HG03571 (cell line): Measurements from ENCODE around the gene TNMD.
"Not testable (repeated sequence)": the region's sequence is repeated elsewhere in the genome, so short reads cannot be mapped to it uniquely, and the experiment has no call there.

Experiments used
- ATAC-seq: cut with Tn5 transposase; IDR thresholded peaks from one replicate; pipeline ENCODE4 v1.9.1; 2021; ENCODE audit not compliant: unreplicated experiment

Gene TNMD

DNA sequence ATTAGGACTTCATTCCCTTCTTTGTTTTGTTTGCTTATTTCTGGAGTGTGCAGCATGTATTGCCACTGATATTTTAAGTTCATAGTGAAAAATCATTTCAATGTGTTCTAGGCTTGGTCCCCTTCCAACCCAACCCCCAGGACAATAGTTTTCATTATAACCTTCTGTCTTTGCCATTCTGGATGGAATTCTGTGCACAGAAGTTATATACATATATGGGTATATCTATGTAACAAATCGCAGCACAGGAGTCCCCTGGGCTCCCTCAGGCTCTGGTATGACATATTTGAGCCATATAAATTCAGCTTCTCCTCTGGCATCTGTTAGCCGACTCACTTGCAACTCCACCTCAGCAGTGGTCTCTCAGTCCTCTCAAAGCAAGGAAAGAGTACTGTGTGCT is at the start of gene TNMD:
TSS of gene TNMD (plus strand) at position 326 of the 400 bp plus-strand sequence. CDS start 83 bp downstream, outside the sequence.
- ATAC-seq, result no peak

DNA sequence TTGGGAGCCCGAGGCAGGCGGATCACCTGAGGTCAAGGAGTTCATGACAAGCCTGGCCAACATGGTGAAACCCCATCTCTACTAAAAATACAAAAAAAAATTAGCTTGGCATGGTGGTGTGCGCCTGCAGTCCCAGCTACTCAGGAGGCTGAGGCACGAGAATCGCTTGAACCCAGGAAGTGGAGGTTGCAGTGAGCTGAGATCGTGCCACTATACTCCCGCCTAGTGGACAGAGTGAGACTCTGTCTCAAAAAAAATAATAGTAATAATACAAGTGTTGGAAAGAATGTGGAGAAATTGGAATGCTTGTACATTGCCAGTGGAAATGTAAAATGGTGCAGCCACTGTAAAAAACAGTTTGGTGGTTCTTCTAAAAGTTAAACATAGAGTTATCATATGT is 19.2 kb upstream of the TNMD start:
- ATAC-seq, result not testable (repeated sequence)

DNA sequence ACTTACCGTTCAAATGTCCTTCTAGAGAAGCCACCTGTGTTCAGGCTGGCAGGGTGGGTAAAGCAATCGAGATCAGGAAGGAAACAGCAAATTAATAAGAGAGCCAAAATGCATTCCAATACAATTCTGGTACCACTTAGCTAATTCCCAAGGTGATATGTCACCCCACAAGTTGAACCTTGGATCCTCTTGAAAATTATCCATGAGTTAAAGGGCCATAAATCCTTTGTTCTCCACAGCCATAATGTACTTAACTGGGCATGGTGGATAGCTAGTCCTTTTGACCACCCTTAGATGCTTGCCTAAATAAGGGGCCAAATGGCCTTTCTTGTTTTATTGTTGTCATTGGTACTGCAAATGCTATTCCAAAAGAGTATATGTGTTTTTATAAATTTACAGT is 2.0 kb downstream of the TNMD start:
- no peak for ATAC-seq

DNA sequence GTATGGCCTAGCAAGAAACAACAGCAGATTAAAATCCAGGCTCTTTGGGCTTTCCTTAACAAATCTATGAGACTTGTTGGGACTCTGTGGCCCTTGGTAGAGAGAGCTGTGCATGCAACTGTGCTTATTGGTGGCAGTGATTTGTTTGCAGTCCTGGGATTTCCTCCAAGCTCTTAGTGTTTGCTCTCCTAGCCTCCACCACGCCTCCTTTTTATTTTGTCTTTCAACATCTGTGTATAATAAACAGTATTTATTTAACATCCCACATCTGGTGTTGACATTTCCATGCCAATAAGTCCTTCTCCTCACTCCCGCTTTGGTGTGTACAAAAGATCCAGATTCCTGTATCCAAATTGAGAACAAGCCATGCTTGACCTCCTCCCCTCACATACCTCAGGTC is 3.1 kb downstream of the TNMD start:
- no peak for ATAC-seq

DNA sequence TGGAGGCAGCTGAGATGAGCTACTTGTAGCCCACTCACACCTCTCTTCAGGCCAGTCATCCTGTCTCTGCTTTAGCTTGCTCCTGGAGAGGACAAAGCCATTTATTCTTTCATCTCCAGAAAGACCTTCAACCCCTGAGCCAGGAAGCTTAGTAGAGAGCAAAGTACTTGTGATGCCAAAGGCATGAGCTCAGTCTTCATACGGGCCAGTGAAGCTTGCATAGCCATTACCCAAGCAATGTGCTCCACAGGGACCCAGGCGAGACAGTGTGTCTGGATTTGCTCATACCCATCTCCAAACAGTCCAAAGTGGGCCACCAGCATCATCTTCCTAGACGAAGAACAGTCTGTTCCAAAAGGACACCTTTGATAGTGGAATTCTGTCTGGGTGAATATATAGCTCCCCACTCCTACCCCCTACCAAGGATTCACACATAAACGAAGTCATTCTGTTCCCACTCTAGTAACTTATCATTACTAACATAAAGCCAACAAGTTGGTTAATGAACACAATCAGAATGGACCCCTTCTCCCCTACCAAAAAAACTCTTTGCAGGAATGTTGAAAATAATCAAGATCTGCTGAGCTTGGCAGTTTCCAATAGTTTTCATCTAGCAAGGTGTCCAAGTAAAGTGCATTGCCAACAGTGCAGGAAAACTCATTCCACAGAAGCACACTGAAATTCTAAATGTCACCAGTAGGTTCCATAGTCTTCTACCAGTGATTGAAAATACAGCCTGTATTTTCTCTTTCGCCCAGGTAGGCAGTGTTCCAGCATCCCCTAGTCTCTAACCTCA is 6.7 kb downstream of the TNMD start:
- no peak for ATAC-seq

DNA sequence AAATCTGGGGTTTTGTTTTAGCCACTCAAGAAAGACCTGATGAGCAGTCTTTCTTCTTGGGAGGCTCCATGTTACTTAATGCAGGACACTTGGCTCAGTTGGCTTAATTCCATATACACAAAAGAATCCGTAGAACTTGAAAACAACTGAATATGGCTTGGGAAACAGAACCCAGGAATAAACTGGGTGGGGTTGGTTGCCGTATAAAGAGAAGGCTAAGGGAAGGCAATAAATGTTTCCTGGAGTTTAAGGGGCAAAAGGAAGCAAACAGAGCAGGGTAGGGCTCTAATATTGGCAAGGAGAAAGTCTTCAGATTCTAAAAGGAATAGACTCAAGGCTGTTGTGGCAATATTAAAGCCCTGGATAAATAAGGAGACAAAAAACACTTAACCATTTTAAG is 8.4 kb downstream of the TNMD start:
- no peak for ATAC-seq

DNA sequence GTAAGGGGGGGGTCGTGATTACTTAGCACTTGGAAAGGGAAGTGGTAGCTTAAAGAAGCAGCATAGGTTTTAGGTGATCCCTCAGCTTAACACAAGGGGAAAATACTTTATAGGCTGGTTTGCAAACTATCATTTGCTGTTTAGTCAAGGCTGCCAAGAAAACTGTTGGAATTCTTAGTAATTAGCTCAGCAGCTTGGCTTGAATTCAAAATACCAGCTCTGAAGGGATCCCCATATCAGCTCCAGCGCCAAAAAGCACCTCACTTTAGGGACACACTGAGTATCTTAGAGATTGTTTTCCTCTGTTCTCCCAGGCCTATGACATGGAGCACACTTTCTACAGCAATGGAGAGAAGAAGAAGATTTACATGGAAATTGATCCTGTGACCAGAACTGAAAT is 8.8 kb downstream of the TNMD start:
- no peak for ATAC-seq

DNA sequence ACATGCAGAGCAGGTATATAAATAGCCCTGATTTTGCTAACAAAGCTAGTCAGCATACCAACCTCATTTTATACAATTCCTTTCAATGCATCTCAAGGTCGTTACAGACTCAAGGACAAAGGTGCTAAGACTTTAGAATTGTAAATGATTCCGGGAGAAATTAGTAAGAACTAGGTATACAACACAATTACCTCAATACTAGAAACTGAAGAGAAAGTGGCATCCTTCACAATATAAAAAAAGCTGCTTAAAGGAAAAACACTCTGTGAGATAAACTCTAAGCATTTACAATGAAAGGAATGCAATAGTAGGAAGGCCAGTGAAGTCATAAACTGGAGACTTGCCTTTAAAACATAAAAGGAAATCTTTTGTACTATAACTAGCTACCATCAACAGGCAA is 11.9 kb downstream of the TNMD start:
- no peak for ATAC-seq

DNA sequence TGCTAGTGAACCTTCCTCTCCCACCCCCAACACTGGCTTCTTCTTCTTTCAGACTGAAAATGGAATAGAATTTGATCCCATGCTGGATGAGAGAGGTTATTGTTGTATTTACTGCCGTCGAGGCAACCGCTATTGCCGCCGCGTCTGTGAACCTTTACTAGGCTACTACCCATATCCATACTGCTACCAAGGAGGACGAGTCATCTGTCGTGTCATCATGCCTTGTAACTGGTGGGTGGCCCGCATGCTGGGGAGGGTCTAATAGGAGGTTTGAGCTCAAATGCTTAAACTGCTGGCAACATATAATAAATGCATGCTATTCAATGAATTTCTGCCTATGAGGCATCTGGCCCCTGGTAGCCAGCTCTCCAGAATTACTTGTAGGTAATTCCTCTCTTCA is 14.7 kb downstream of the TNMD start:
- no peak for ATAC-seq

DNA sequence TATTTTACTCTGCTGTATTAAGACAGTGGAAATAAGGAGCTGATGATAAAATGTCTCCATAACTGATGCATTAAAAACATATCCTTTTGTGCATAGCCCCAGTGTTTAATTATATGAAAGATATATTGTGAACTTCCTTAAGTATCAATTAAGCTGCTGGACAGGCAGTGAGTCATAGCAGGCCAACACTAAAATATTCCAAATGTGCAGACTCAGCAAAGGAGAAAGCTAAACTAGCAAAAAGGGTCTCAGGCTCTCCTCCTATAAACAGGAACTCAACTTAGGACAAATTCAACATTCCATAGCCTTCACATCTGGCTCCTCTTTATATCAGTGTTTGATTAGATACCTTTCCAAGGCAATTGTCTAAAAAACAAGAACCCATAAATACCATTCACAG is 15.6 kb downstream of the TNMD start:
- ATAC-seq, result no peak

DNA sequence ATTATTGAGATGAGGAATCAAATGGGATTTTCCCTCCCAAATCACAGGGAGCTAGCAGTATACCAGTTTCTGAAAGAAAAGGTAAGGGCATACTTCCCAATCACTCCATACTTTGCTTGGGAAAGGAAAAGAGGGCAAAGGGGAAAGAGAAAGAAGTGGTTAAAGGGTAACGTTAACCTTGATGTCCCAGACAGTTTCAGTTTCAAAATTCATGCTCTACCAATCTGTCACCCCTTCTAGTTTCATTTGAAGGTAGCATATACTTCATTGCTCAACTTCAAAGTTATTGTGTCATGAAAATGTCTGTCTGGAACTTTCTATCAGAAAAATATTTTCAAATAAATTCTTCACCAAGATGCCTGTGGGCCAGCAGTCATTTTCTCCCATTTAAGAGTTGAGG is 16.0 kb downstream of the TNMD start:
- ATAC-seq, result no peak

DNA sequence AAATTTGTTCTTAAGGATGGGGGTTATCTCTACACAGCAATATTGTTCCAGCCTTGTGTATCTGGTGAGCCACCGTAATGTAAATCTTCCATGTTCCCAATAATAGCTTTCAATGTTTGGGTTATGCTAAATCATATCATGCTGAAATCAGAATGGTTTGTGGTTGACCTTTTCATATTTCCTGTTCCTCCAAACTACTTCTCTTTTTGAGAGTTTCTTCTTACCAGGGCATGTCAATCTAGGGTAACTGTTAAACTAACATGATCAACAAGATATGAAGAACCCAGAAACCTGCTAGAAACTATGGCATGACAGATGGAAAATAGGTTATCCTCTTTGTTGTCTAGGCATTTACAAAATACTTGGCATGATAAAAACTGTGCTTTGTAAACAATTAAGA is 22.0 kb downstream of the TNMD start:
- ATAC-seq, result no peak

DNA sequence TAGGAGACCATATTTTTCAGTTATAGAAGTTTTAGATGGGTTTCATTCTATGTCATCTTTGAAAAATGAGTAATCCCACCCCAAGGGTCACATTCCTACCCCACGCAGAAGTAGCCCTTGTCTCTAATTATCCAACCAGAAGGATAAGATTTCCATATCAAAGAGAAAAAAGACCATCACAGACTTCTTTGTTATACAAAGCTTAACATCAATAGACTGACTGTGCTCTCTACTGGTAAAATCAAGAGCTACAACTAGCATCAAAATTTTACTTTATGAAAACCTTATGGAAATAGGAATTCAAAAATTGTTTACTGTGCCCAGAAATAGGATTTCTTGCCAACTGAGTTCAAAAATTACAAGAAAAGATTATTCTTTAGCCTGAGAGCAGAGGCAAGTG is 24.9 kb downstream of the TNMD start:
- no peak for ATAC-seq

DNA sequence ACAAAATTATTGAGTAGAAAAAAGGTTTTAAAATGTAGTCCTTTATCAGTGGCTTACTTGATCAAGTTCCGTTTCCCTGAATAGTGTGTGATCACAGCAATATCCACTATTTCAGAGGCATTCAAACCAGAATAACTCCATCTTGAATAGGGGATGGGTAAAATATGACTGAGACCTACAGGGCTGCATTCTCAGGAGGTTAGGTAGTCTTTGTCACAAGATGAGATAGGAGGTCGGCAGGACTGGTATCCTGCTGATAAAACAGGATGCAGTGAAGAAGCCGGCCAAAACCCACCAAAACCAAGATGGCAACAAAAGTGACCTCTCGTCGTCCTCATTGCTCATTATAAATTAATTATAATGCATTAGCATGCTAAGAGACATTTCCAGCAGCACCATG is 27.2 kb downstream of the TNMD start:
- no peak for ATAC-seq

DNA sequence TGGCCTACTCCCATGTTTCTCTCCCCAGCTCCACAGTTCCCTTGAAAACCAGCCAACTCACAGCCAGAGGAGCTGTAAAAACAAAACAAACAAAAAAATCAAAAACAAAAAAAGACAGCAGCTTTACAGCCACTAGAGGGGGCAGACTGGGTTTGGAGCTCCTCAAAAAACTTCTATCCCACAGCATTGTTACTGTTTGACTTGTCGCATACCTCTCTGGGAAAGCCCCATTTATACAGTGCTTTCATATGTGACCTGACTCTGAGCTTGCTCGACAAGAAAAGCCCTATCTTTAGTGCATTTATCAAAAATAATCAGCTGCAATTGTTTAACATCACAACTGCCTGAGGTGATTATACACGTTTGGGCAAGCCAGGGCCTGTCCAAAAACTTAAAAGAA is 30.3 kb downstream of the TNMD start:
- peak; percentile 100 for ATAC-seq

DNA sequence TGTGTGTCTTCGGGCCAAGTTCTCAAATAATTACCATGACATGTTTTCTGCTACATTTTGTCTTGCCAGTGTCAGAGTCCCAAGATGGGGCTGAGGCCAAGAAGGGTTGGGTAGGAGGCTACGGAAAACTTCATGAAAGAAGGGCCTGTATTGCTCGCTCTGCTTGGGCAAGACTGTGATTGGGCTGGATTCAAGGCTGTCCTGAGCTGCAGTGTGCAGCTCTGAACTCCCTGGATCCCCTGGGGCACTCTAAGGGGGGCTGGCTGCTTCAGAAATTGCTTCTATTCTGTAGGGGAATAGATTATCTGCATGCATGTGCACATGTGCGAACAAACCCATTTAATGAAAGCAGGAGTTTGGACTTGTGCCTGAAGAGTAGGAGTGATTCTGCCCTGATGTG is 38.3 kb downstream of the TNMD start:
- no peak for ATAC-seq

DNA sequence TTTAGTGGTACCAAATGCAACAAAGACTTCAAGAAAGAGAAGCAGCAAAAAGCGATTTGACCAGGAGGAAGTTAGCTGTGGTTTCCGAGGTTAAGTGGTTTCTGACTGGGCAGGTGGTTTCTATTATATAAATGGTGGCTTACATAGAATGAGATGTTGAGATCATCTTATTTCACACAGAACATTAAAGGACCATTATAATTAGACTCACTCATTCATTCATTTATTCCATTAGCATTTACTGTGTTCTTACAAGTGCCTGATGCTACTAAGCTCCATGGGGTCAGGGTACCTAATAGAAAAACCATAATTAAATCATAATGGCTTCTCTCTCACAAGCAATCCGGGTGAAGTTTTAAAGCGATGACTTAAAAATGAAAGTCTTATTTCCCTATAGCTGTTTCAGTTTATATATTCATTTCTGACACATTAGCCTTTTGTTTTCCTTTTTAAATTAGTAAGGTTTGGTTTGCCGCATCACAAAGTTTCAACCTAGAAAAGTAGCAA is 41.3 kb downstream of the TNMD start:
- peak; percentile 94 for ATAC-seq

DNA sequence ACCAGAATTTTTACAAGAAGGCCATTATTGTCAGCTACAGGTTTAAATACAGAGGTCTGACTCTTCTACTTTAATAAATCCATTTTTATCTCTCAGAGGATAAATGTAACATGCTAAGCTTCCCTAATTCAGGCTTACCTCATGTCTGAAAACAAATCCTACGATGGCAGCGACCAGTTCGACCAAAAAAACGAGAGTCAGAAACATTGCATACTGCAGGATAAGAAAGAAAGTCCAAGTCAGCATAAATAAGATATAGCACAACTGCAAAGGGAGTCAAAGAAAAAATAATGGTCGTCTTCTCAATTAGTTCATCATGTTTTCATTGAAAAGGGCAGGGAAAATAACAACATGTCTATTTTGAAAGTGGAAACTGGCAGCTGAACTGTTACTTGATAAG is 50.3 kb downstream of the TNMD start:
- ATAC-seq, result no peak

DNA sequence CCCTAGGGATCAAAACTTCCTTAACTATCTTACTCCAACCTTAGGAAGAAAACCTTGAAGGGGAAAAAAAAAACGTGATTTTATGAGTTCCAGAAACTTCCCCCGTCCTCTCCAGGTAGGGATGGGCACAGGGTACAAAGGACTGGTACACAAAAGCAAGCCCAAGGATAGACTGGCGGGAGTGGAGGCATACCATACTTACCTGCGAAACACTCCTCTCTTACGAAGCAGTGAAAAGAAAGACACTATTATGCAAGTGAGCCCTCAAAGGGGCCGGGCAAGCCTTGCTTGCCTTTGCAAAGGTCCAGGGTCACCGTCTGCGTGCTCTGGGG is 51.2 kb downstream of the TNMD start:
- ATAC-seq, result no peak

DNA sequence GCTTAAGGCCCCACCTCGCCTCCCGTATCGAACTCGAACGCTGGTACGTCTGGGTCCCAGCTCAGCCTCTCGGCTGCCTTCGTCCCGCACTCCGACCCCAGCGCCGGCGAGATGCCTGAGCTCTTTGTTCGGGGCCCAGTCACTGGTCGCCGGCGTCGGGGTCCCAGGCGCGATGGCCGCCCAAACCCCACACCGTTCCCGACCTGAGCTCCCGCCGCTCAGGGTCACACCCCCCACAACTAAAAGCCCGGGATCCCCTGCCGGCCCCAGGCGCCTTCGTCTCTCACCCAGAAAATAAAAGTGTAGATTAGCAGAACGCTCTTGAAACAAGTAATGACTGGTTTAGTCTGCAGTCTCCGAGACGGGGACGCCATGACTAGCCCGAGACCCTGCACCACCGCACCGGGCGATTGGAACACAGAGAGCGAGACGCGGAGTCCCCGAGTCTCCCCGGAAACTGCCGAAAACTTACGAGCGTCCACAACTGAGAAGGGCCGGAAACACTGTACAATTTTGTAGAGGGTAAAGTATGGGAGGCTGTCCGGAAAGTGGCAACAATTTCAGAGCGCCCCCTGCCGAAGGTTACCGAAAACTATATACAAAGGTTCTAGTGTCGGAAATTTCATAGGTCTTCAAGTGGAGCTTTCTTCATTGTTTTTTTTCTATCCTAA is 51.7 kb downstream of the TNMD start, which contains the start of gene TSPAN6:
TSS of gene TSPAN6 (minus strand) at position 486 of the 671 bp plus-strand sequence. CDS start at position 374, 112 bp downstream.
- peak; percentile 98 for ATAC-seq

DNA sequence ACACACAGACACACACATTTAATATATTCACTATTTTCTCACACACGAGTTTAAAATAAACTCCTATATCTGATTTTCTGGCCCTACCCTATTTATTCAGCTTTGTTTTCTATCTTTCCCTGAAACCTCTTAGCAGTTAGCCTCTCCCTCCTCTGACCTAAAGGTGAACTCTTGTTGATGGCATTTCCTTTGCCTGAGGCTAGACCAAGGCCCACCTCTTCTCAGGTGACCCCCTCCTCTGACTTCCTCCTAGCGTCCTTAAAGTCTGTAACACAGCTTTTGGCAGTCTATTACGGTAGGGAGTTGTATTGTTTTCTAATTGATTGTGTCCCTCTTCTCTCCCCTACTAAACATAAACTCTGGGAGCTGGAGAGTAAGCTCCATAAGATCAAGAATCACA is 57.6 kb downstream of the TNMD start:
- ATAC-seq, result no peak

DNA sequence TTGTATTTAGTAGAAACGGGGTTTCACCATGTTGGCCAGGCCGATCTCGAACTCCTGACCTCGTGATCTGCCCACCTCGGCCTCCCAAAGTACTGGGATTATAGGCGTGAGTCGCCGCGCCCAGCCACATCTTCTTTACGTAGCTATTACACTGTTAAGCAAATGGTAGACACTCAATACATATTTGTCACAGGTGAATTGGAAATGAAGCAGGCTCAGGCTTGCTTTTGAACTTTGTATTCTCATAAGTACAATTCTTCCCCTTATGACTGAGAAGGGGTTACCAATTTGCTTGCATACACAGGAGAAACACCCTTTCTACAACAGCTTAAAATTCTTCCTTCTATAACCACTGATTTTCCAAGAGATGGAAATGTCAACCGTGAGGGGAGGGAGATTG is 58.5 kb downstream of the TNMD start:
- ATAC-seq, result no peak
